ENCODE results near the gene GPR55.

The GPR55 gene

GRCh38 chr2:230949966-230950873 is 25.2 kb upstream of the GPR55 start:
- Histone ChIP-seq H3K9me3 (ENCODE audit: control insufficient read depth, low read length) (no peaks in the 10 kb centered on the region), H3K4me1 (ENCODE audit: control insufficient read depth, insufficient read depth, low read length) (peaks cover 9% of the 10 kb centered on the region), H3K9ac (ENCODE audit: low read length) (no peak overlapping the region), H3K36me3 (ENCODE audit: control insufficient read depth, insufficient read depth, low read length, severe bottlenecking) (no peaks in the 10 kb centered on the region), H3K4me3 (ENCODE audit: low read length) (no peak overlapping the region), H3K27me3 (replicated peaks; ENCODE audit: control insufficient read depth, insufficient read depth, low read length) (peaks cover 13% of the 10 kb centered on the region)
- no peak for DNase-seq (ENCODE audit: low read depth)

GRCh38 chr2:230947908-230948365 is 22.9 kb upstream of the GPR55 start:
- Histone ChIP-seq H3K4me3 (ENCODE audit: low read length) (no peak overlapping the region), H3K27me3 (replicated peaks; ENCODE audit: control insufficient read depth, insufficient read depth, low read length) (peaks cover 32% of the 10 kb centered on the region), H3K9ac (ENCODE audit: low read length) (no peak overlapping the region), H3K9me3 (ENCODE audit: control insufficient read depth, low read length) (no peaks in the 10 kb centered on the region), H3K4me1 (ENCODE audit: control insufficient read depth, insufficient read depth, low read length) (peaks cover 9% of the 10 kb centered on the region), H3K36me3 (ENCODE audit: control insufficient read depth, insufficient read depth, low read length, severe bottlenecking) (no peaks in the 10 kb centered on the region)
- DNase-seq (ENCODE audit: low read depth): no peak

GRCh38 chr2:230947235-230947576 is 22.2 kb upstream of the GPR55 start:
- Histone ChIP-seq H3K27me3 (replicated peaks; ENCODE audit: control insufficient read depth, insufficient read depth, low read length) (peaks cover 36% of the 10 kb centered on the region), H3K9me3 (ENCODE audit: control insufficient read depth, low read length) (no peaks in the 10 kb centered on the region), H3K4me1 (ENCODE audit: control insufficient read depth, insufficient read depth, low read length) (peaks cover 9% of the 10 kb centered on the region), H3K36me3 (ENCODE audit: control insufficient read depth, insufficient read depth, low read length, severe bottlenecking) (no peaks in the 10 kb centered on the region), H3K4me3 (ENCODE audit: low read length) (no peak overlapping the region), H3K9ac (ENCODE audit: low read length) (no peak overlapping the region)
- DNase-seq (ENCODE audit: low read depth): no peak

- H3K27me3 ChIP-seq (replicated peaks; ENCODE audit: control insufficient read depth, insufficient read depth, low read length): peaks cover 37% of the 10 kb centered on the region
- H3K36me3 ChIP-seq (ENCODE audit: control insufficient read depth, insufficient read depth, low read length, severe bottlenecking): no peaks in the 10 kb centered on the region
- no peak overlapping the region for H3K9ac ChIP-seq (ENCODE audit: low read length)
- H3K4me3 ChIP-seq (ENCODE audit: low read length): no peak overlapping the region
- peaks cover 4% of the 10 kb centered on the region for H3K4me1 ChIP-seq (ENCODE audit: control insufficient read depth, insufficient read depth, low read length)
- no peaks in the 10 kb centered on the region for H3K9me3 ChIP-seq (ENCODE audit: control insufficient read depth, low read length)
- no peak for DNase-seq (ENCODE audit: low read depth)
Measured at GRCh38 chr2:230946429-230947234, 21.6 kb upstream of the GPR55 start.

- Histone ChIP-seq H3K9ac (ENCODE audit: low read length) (no peak overlapping the region), H3K9me3 (ENCODE audit: control insufficient read depth, low read length) (no peaks in the 10 kb centered on the region), H3K36me3 (ENCODE audit: control insufficient read depth, insufficient read depth, low read length, severe bottlenecking) (no peaks in the 10 kb centered on the region), H3K4me1 (ENCODE audit: control insufficient read depth, insufficient read depth, low read length) (no peaks in the 10 kb centered on the region), H3K27me3 (replicated peaks; ENCODE audit: control insufficient read depth, insufficient read depth, low read length) (peaks cover 44% of the 10 kb centered on the region), H3K4me3 (ENCODE audit: low read length) (no peak overlapping the region)
- DNase-seq (ENCODE audit: low read depth): no peak
Measured at GRCh38 chr2:230944757-230945372, 19.8 kb upstream of the GPR55 start.

- Histone ChIP-seq H3K27me3 (replicated peaks; ENCODE audit: control insufficient read depth, insufficient read depth, low read length) (peaks cover 51% of the 10 kb centered on the region), H3K9me3 (ENCODE audit: control insufficient read depth, low read length) (no peaks in the 10 kb centered on the region), H3K36me3 (ENCODE audit: control insufficient read depth, insufficient read depth, low read length, severe bottlenecking) (no peaks in the 10 kb centered on the region), H3K4me1 (ENCODE audit: control insufficient read depth, insufficient read depth, low read length) (no peaks in the 10 kb centered on the region), H3K9ac (ENCODE audit: low read length) (no peak overlapping the region), H3K4me3 (ENCODE audit: low read length) (no peak overlapping the region)
- DNase-seq (ENCODE audit: low read depth): no peak
Measured at GRCh38 chr2:230944123-230944653, 19.1 kb upstream of the GPR55 start.

GRCh38 chr2:230942920-230943896 is 18.2 kb upstream of the GPR55 start:
- H3K9me3 ChIP-seq (ENCODE audit: control insufficient read depth, low read length): no peaks in the 10 kb centered on the region
- no peak for DNase-seq (ENCODE audit: low read depth)
- H3K4me3 ChIP-seq (ENCODE audit: low read length): no peak overlapping the region
- peaks cover 57% of the 10 kb centered on the region for H3K27me3 ChIP-seq (replicated peaks; ENCODE audit: control insufficient read depth, insufficient read depth, low read length)
- no peaks in the 10 kb centered on the region for H3K36me3 ChIP-seq (ENCODE audit: control insufficient read depth, insufficient read depth, low read length, severe bottlenecking)
- H3K9ac ChIP-seq (ENCODE audit: low read length): no peak overlapping the region
- H3K4me1 ChIP-seq (ENCODE audit: control insufficient read depth, insufficient read depth, low read length): no peaks in the 10 kb centered on the region

GRCh38 chr2:230942371-230942770 is 17.3 kb upstream of the GPR55 start:
- Histone ChIP-seq H3K9me3 (ENCODE audit: control insufficient read depth, low read length) (peaks cover 8% of the 10 kb centered on the region), H3K9ac (ENCODE audit: low read length) (no peak overlapping the region), H3K27me3 (replicated peaks; ENCODE audit: control insufficient read depth, insufficient read depth, low read length) (peaks cover 57% of the 10 kb centered on the region), H3K4me3 (ENCODE audit: low read length) (no peak overlapping the region), H3K36me3 (ENCODE audit: control insufficient read depth, insufficient read depth, low read length, severe bottlenecking) (no peaks in the 10 kb centered on the region), H3K4me1 (ENCODE audit: control insufficient read depth, insufficient read depth, low read length) (no peaks in the 10 kb centered on the region)
- no peak for DNase-seq (ENCODE audit: low read depth)

- Histone ChIP-seq H3K36me3 (ENCODE audit: control insufficient read depth, insufficient read depth, low read length, severe bottlenecking) (no peaks in the 10 kb centered on the region), H3K4me1 (ENCODE audit: control insufficient read depth, insufficient read depth, low read length) (no peaks in the 10 kb centered on the region), H3K9ac (ENCODE audit: low read length) (no peak overlapping the region), H3K9me3 (ENCODE audit: control insufficient read depth, low read length) (peaks cover 14% of the 10 kb centered on the region), H3K4me3 (ENCODE audit: low read length) (no peak overlapping the region), H3K27me3 (replicated peaks; ENCODE audit: control insufficient read depth, insufficient read depth, low read length) (peaks cover 57% of the 10 kb centered on the region)
- DNase-seq (ENCODE audit: low read depth): no peak
Measured at GRCh38 chr2:230941202-230942180, 16.4 kb upstream of the GPR55 start.
